Epithelial cell of esophagus (primary cell): Measurements from ENCODE around the gene TIMM17A.
A peak's percentile ranks its signal among the peaks of the same experiment; 100 is the strongest.

Experiments
- DNase-seq: peaks from one replicate; pipeline ENCODE4 v3.0.0; 2010; ENCODE audit warnings: low read depth
- H3K4me3 ChIP-seq: 2 replicates; pipeline ENCODE4 v1.5.1; 2011; ENCODE audit warnings: mild to moderate bottlenecking, low read length, control low read depth
- CTCF ChIP-seq: IDR thresholded peaks from 2 replicates; pipeline ENCODE4 v1.5.1; 2011; ENCODE audit warnings: low read depth, mild to moderate bottlenecking, low read length, control low read depth, inconsistent platforms; ENCODE audit not compliant: insufficient read depth; ENCODE audit errors: missing control alignments

Gene TIMM17A

GRCh38 chr1:201945157-201945556 is 10.1 kb upstream of the TIMM17A start:
- H3K4me3 ChIP-seq, result no peak overlapping the region
- DNase-seq, result no peak
- peak; percentile 26 for TF ChIP-seq CTCF

- no peak overlapping the region for H3K4me3 ChIP-seq
- TF ChIP-seq CTCF, result no peak
- DNase-seq, result no peak
Measured at GRCh38 chr1:201945863-201946223, 9.5 kb upstream of the TIMM17A start.

- no peak within 1 kb of the TSS for H3K4me3 ChIP-seq
- peak; percentile 68 for DNase-seq
- TF ChIP-seq CTCF, result no peak
Measured at GRCh38 chr1:201946224-201946908, 8.9 kb upstream of the TIMM17A start, which contains the start of gene LMOD1. Gene LMOD1, minus strand, starts transcription at chr1:201946548. Its CDS starts 208 bp downstream, at chr1:201946340.

- no peak for DNase-seq
- TF ChIP-seq CTCF, result no peak
- no peak overlapping the region for H3K4me3 ChIP-seq
Measured at GRCh38 chr1:201947697-201948008, 7.7 kb upstream of the TIMM17A start.

- no peak for DNase-seq
- H3K4me3 ChIP-seq, result no peak overlapping the region
- no peak for TF ChIP-seq CTCF
Measured at GRCh38 chr1:201949491-201949890, 5.8 kb upstream of the TIMM17A start.

GRCh38 chr1:201954263-201955008 is 867 bp upstream of the TIMM17A start:
- no peak for TF ChIP-seq CTCF
- H3K4me3 ChIP-seq, result peak overlapping the region; percentile 94
- no peak for DNase-seq

GRCh38 chr1:201955729-201956143 is 433 bp downstream of the TIMM17A start:
- H3K4me3 ChIP-seq, result peak overlapping the region; percentile 94
- TF ChIP-seq CTCF, result no peak
- DNase-seq, result no peak
